GM21390 (cell line): ENCODE data around the gene SLC35D3.
"Not testable (repeated sequence)": the region's sequence is repeated elsewhere in the genome, so short reads cannot be mapped to it uniquely, and the experiment has no call there.

Experiments used
- ATAC-seq: cut with Tn5 transposase; IDR thresholded peaks from one replicate; pipeline ENCODE4 v1.9.1; 2021; ENCODE audit not compliant: unreplicated experiment

The SLC35D3 gene, protein sequence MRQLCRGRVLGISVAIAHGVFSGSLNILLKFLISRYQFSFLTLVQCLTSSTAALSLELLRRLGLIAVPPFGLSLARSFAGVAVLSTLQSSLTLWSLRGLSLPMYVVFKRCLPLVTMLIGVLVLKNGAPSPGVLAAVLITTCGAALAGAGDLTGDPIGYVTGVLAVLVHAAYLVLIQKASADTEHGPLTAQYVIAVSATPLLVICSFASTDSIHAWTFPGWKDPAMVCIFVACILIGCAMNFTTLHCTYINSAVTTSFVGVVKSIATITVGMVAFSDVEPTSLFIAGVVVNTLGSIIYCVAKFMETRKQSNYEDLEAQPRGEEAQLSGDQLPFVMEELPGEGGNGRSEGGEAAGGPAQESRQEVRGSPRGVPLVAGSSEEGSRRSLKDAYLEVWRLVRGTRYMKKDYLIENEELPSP

DNA sequence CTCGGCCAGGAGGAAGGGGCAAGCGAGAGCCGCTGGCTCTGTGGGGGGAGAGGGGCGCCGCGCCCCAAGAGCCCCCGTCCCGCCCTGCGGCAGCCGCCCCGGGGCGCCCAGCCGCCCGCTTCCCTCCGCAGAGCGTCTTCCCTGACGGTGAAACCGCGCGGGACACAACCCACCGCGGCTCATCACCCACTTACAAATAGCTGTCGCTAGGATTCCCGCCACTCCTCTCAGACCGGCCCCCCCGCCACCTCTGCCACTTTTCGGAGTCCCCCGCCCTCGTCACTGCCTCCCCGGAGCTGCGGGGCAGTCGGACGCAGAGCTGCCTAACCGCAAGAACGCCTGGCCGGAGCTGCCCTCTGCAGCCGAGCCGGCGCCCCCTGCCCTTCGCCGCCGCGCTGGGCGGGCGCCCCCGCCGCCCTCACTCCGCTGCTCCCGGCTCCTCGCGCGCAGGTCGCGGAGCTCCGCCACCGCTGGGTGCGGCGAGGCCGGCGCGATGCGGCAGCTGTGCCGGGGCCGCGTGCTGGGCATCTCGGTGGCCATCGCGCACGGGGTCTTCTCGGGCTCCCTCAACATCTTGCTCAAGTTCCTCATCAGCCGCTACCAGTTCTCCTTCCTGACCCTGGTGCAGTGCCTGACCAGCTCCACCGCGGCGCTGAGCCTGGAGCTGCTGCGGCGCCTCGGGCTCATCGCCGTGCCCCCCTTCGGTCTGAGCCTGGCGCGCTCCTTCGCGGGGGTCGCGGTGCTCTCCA lies at the start of gene SLC35D3:
Gene SLC35D3 (plus strand): TSS at position 366 of the 749 bp plus-strand sequence. CDS start 128 bp downstream, at position 494.
- no peak for ATAC-seq

DNA sequence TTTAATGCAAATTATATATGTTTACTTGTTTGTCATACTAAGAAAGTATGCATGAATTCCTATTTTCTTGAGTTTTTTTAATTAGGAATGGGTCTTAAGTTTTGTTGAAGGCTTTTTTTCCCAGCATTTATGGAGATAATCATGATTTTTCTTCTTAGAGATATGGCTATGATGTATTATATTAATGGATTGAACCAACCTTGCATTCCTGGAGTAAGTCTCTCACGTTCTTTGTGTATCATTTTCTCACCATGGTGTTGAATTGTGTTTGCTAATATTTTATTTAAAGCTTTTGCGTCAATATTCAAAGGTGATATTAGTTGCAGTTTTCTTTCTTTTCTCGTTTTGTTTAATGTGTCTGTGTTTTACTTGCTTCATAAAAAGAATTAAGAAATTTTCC lies 48.4 kb upstream of the SLC35D3 start:
- no peak for ATAC-seq

DNA sequence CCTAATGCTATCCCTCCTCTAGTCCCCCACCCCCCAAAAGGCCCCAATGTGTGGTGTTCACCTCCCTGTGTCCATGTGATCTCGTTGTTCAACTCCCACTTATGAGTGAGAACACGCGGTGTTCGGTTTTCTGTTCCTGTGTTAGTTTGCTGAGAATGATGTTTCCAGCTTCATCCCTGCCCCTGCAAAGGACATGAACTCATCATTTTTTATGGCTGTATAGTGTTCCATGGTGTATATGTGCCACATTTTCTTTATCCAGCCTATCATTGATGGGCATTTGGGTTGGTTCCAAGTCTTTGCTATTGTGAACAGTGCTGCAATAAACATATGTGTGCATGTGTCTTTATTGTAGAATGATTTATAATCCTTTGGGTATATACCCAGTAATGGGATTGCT lies 45.6 kb upstream of the SLC35D3 start:
- ATAC-seq, result not testable (repeated sequence)

DNA sequence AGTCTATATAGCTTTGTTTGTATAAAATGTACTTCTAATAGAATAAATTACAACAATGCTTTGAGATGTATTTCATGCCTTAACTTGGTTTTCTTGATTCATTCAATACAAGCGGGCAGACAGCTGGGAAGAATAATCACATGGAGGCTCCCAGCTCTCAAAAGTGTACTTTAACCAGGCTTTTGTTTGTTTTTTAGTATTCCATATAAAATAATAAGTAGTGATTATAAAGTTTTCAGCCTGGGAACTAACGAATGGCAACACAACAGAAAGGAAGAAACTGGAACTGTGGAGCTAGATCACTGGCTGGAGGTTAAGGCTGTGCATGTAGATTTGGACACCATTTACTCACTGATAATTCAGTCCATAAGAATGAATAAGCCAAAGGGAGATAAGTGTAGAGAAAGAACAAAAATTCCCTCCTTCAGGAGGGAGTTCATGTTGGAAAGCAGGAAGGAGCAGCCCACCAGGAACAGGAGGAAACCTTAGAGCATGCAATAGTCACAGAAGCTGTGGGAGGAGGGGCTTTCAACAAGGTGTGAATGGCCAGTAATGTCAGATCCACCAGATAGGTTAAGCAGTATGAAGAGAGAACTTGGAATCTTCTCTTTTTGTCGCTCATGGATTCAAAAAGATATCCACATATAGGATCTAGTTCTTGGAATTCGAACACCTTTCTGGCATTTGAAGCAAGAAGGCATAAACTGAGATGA lies 41.2 kb upstream of the SLC35D3 start:
- ATAC-seq, result no peak

- no peak for ATAC-seq
These were observed 36.0 kb upstream of the SLC35D3 start for GRCh38 chr6:136886091-136886490.

DNA sequence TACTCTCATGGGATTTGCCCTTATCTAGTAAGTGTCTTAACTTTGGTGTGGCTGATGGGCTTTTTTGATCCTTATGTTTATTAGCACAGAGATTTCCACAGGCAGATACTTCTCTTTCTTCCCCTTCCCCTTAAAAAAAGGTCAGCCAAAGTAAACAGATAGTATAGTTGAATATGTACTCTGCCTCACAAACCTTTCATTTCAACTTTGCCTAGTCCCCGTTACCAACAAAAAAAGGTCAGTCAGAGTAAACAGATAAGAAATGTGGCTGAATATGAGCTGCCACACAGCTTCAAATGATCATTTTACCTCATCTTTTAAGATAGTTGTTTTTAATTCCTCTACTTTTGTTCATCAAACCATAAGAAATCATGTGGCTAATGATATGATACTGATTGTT lies 34.1 kb upstream of the SLC35D3 start:
- ATAC-seq, result no peak

DNA sequence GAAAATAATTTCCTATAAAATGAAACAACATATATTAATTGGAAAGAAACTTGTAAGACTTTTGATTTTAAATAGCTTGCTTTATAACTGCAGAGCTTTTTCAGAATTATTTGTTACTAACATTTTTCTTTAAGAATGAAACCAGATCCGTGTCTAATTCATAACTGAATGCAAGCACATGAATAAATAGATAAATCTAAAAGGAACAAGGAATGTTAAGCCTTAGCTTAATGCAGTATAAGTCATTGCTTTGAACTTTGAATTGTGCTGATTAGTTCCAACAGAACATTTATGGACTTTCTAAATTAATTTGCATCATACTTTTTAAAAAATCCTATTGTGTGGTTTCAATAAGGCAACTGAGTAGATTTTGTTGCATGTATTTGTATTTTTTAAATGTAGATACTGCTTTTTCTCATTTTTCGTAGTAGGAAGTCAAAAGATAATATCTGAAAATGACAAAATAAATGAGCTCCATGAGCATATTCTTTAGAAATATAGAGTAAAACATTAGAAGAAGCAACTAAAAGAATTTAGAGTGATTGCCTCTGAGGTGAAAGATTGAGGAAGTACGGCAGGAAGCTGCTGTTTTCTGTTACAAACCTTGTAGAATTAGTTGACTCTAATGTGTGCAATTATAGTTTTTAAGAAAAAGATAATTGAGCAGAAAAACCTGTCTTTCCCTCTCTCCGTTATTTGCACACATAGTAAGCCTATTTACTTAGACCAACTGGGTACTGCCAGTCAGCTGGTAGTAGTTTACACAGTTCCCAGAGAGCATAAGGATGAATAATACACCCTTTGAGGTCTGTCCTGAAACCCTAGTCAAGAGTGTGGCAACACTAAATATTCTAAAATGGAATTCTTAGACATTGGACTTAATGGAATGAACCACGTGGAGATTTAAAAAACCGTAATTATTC lies 32.6 kb upstream of the SLC35D3 start:
- ATAC-seq, result no peak

- ATAC-seq, result no peak
These were observed 31.8 kb upstream of the SLC35D3 start for GRCh38 chr6:136890194-136890839.

DNA sequence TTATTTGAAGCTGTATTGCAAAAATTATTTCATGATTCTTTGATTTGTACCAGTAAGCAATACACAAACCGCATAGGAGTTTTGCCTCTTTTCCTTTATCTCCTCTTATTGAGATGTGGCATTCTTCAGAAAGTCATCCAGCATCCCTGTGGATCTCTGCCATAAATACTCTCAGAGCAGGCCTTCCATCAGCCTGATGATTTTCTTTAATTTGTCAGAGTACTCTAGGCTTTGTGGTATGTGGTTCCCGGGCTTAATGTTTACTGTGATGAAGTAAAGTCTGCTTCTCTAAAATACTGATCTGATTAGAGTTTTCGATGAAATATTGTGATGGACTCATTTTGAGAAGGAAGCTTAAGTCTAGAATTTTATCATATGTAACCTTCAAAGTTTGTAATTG lies 31.1 kb upstream of the SLC35D3 start:
- no peak for ATAC-seq

- no peak for ATAC-seq
These were observed 28.9 kb upstream of the SLC35D3 start for GRCh38 chr6:136893187-136893586.

DNA sequence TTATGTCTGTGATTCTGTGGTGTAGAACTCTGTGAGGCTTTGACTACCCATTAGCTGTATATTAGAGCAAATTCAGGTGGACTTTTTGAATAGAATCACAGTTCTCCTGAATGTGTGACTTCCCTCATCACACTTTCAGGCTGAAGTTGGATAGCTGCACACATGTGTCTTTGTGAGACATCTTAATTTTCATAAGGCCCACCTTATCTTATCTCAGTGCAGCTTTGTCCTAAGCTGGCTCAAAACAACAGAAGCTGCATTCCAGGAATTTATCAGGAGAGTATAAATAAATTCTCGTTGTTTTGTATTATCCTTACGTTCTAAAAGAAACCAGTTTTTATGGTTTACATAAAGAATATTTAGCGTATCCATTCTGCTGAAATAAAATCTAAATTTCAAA lies 26.2 kb upstream of the SLC35D3 start:
- ATAC-seq, result no peak

- ATAC-seq, result no peak
These were observed 25.0 kb upstream of the SLC35D3 start for GRCh38 chr6:136897071-136897470.

DNA sequence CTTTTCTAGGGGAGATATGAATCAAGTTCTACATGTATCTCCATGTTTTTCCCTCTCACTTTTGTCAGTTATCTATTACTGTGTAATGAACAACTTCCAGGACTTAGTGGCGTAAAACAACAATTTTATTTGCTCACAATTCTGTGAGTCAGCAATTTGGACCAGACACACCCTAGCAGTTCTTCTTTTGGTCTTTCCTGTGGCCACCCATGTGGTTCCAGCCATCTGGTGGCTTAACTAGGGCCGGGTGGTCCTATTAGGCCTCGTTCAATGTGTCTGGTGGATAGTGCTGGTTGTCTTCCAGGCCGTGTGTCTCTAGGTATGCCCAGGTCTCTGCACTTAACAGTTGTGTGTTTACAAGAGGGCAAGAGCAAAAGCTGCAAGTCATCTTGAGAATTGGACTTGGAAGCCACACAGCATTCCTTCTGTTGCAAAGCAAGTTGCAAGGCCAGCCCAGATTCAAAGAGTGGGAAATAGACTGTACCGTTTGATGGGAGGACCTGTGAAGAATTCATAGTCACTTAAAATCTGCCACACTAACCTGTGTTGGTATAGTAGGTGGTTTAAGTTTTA lies 20.8 kb upstream of the SLC35D3 start:
- ATAC-seq, result no peak

- not testable (repeated sequence) for ATAC-seq
These were observed 17.6 kb upstream of the SLC35D3 start for GRCh38 chr6:136904477-136904876.

DNA sequence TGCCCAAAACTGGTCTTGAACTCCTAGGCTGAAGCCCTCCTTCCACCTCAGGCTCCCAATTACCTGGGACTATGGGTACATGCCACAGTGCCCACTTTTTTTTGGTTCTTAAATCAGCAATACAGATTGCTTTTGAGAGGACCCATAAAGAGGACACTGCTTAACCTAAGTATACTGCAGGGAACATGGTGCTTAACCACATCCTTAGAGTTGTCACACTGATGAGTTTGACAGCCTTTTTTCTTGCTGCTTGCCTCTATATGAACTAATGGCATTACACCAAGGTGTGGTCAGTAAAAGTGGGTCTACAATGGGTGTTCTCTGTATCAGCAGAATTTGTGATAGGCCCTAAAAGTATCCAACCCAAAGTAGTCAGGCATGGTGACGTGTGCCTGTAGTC lies 7.2 kb upstream of the SLC35D3 start:
- ATAC-seq, result no peak

- ATAC-seq, result no peak
These were observed 3.4 kb upstream of the SLC35D3 start for GRCh38 chr6:136918706-136919105.

DNA sequence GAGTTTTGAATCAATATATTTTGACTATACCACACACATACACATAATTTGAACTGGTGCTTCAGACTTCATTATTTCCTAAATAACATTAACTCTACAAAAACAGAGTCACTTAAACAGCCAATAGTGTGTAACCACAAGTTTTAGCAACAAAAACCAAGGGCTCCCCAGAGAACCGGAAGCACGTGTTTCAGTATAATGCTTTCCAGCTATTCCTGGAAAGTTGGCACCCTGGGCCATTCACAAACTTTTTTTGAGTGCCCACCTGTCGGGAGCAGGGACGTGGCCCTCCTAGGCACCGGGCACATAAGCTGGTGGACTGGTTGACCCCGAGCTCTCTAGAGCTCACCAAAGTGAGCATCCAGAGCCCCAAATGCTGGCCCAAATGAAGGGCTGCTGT lies 1.9 kb upstream of the SLC35D3 start:
- no peak for ATAC-seq

DNA sequence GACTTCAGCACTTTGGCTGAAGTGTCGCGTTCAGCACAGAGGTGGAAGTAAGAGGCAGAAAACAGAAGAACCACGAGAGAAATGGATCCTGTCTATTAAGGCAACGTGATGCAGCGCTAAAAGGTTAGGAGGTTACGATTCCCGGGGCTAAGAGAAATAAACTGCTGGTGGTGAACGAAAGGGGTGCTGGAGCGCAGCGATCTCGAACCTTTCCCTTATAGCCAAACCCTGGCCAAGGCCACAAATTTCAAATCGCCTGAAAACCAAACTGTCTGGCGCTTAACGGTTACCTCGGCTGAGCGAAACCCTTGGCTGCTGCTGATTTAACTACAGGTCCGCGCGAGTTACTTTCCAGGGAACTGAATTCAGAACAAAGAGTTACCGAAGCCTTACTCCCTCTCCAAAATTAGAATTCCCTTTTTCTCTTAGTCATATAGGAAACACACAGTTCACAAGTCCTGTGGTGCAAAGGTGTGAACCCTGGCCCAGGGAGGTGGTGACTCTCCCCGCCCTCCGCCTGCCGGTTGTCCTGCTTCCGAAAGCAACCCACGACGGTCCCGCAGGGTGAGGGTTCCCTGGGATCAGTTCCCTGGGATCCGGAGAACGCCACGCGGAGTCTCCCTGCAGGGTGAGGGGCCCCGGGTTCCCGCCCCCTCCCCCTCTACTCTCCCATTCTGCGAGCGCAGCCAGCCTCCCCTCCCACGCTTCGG lies 1.3 kb upstream of the SLC35D3 start:
- ATAC-seq, result no peak

GRCh38 chr6:136921381-136921935 lies 643 bp upstream of the SLC35D3 start:
- ATAC-seq, result no peak
